GM12875 (cell line): ENCODE measurements around the gene CD81.
"Not testable (repeated sequence)": the region's sequence is repeated elsewhere in the genome, so short reads cannot be mapped to it uniquely, and the experiment has no call there.

Source experiments
- H3K4me3 ChIP-seq: one replicate; pipeline ENCODE4 v1.5.1; 2011; ENCODE audit warnings: low read depth, low read length, control low read depth
- TF ChIP-seq, protein P1 (sequence below): IDR thresholded peaks from 2 replicates; pipeline ENCODE4 v1.5.1; 2011; ENCODE audit warnings: low read depth, mild to moderate bottlenecking, control low read depth, inconsistent platforms, low read length, moderate library complexity, borderline replicate concordance; ENCODE audit not compliant: insufficient read depth

CD81 gene, protein sequence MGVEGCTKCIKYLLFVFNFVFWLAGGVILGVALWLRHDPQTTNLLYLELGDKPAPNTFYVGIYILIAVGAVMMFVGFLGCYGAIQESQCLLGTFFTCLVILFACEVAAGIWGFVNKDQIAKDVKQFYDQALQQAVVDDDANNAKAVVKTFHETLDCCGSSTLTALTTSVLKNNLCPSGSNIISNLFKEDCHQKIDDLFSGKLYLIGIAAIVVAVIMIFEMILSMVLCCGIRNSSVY

DNA sequence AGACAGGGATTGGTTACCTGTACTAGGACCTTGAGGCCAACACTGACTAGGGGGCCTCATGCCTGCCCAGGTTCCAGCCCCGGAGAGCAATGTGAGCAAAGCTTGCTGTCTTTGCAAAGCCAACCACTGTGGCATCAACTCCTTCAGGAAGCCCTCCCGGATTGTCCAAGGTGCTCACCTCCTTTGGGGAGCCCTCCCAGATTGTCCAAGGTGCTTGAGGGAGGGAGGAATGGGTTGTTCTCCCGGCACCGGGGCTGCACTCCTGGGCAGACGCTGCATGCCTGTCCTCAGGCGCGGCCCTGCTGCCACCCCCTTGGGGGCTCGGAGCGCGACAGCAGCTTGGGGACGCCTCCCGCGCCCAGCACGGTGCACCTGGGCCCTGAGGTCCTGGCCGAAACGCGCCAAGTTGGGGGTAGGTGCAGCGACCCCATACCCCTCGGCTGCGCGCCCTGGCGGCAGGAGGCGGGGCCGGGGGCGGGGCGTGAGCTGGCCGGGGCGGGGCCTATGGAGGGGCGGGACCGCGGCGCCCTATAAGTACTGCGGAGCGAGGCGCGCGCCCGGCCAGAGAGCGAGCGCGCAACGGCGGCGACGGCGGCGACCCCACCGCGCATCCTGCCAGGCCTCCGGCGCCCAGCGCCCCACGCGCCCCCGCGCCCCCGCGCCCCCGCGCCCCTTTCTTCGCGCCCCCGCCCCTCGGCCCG, at the start of gene CD81:
Gene CD81 (plus strand): TSS at position 560 of the 701 bp plus-strand sequence. CDS start 240 bp downstream, outside the sequence.
- TF ChIP-seq, protein P1, sequence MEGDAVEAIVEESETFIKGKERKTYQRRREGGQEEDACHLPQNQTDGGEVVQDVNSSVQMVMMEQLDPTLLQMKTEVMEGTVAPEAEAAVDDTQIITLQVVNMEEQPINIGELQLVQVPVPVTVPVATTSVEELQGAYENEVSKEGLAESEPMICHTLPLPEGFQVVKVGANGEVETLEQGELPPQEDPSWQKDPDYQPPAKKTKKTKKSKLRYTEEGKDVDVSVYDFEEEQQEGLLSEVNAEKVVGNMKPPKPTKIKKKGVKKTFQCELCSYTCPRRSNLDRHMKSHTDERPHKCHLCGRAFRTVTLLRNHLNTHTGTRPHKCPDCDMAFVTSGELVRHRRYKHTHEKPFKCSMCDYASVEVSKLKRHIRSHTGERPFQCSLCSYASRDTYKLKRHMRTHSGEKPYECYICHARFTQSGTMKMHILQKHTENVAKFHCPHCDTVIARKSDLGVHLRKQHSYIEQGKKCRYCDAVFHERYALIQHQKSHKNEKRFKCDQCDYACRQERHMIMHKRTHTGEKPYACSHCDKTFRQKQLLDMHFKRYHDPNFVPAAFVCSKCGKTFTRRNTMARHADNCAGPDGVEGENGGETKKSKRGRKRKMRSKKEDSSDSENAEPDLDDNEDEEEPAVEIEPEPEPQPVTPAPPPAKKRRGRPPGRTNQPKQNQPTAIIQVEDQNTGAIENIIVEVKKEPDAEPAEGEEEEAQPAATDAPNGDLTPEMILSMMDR = 0 out of 2 replicates have a peak, but pooled peaks have one; percentile 5
- peak within 1 kb of the TSS; percentile 92 for H3K4me3 ChIP-seq

DNA sequence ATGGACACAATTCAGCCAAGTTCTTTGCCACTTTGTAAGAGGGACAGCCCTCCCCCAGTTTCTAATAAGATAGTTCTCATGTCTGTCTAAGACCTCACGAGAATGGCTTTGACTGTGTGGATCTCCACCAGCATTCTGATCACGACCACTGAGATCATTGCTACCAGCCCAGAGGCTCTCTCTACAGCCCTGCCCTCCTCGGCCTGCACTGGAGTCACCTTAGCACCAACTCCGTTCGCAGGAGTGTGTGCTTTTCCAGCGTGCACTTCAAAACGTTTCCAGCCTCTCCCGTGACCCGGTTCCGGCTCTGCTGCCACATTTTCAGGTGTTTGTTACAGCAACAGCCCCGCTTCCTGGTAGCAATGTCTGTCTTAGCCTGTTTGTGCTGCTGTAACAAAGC, 49.1 kb upstream of the CD81 start:
- TF ChIP-seq, protein P1 = no peak
- H3K4me3 ChIP-seq = no peak overlapping the region

DNA sequence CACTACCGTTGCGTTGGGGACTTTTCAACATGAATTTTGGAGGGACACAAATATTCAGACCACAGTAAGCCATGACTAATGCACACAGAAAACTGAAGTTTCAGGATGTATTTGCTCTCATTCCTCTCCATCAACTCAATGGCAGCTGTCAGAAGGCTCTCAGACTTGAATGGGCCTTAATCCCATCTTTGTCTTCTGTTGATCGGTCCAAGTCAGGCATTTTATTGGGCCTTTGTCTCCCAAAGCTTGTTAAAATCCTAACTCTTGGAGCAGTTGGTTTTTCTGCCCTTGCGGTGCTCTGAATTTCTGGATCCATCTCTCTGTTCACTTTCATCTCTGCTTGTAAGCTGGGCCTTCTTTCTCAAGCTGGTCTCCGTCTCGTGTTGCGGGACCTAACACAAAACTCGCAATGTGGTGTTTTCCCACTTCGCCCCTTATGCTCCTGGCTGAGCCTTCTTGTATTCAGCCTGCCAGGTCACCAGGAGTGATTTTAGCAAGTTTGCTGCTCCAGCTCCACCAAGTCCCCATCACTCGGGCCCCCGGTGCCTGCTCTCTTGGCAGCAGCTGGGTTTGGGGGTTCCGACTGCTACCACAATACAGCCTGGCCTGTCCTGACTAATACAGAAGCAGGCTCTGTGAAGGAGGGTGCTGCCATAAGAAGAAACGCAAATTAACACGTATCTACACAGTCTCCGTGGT, 48.3 kb upstream of the CD81 start:
- TF ChIP-seq, protein P1 = no peak
- H3K4me3 ChIP-seq = no peak overlapping the region

DNA sequence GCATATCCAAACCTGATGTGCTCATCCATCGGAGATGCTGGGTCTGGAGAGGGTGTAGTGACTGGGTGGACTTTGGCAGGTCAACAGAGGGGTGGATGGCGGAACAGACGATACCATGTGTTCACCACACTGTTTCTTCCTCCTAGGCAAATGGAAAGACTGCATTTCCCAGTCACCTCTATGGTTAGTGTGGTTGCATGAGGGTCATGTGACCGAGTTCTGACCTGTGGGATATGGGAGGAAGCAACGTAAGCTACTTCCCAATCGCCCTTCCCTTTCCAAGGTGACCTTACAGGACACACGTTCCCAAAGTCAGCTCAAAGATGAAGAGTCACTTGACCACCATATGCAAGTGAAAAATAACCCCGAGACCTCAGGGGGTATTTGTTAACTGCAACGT, 47.6 kb upstream of the CD81 start:
- no peak overlapping the region for H3K4me3 ChIP-seq
- TF ChIP-seq, protein P1 = no peak

DNA sequence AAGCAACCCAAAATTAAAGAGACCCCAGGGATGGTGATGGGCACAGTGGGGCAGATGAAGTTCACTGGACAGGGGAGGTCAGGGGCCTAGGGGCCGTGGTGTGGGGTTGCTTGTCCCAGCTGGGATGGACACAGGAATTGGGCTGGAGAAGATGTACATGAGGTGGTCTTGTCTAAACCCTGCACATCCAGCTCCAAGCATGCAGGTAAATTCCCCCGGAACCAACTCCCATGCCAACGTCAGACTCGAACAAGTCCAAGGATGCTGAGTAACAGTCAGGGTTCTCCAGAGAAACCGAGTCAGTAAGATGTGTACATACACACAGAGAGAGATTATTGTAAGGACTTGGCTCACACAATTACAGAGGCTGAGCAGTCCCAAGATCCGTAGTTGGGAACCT, 46.4 kb upstream of the CD81 start:
- TF ChIP-seq, protein P1 = no peak
- no peak overlapping the region for H3K4me3 ChIP-seq

DNA sequence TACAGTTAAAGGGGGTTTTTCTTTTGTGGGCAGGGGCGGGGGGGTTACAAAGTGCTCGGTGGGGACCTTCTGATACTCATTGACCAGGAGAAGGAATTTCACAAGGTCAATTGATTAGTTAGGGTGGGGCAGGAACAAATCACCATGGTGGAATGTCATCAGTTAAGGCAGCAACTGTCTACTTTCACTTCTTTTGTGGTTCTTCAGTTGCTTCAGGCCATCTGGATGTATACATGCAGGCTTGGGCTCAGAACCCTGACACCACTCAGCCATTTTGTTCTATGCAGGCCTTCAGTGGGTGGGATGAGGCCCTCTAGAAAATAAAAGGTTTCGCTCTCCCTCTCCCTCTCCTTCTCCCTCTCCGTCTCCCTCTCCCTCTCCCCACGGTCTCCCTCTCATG, 45.7 kb upstream of the CD81 start:
- TF ChIP-seq, protein P1 = no peak
- no peak overlapping the region for H3K4me3 ChIP-seq

DNA sequence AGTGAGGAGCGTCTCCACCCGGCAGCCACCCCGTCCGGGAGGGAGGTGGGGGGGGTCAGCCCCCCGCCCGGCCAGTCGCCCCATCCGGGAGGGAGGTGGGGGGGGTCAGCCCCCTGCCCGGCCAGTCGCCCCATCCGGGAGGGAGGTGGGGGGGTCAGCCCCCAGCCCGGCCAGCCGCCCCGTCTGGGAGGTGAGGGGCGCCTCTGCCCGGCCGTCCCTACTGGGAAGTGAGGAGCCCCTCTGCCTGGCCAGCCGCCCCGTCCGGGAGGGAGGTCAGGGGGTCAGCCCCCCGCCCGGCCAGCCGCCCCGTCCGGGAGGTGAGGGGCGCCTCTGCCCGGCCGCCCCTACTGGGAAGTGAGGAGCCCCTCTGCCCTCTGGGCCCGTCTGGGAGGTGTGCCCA, 44.5 kb upstream of the CD81 start:
- H3K4me3 ChIP-seq = not testable (repeated sequence)

DNA sequence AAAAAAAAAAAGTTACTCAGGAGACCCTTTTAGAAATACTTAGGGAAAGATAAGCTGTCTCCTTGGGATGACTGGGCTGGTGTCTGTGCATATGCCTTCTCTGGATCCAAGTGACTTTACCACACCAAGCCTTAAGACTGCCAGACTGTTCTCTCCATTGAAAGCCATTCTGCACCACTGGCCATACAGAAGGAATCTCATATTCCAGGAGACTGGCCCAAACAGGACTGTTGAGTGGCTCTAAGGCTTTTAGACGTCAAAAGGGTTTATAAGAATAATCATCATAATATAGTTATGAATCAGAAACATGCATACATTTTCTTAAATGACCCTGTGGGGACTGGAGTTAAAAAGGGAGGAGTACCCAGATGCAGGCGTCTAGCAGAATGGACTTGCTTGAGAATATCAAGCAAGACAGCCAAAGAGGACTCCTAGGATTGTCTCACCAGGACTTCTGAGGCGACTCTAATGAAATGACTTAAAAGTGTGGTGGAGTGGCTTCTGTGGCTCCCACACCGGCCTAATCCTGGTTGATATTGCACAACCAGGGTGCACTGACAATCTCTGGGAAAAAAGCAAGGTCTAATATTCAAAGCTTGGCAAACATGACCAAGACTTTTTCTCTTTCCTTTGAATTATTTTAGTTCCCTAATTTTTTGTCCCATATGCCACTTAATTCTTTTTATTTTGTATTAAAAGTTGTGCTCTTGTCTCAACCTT, 43.5 kb upstream of the CD81 start:
- H3K4me3 ChIP-seq = not testable (repeated sequence)

DNA sequence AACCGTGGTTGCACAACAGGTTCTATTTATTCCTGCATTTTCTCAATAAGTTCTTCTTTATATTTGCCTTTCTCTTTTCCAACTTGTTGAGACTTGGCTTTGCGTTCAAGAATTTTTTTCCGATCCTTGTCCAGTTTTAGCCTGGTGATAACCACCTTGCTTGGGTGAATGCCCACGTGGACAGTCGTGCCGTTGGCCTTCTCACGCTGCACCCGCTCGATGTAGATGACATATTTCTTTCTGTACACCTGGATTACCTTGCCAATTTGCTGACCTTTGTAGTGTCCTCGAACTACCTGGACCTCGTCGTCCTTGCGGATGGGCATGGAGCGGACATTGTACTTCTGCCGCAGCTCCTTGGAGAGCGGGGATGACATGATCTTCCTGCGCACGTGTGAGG, 41.8 kb upstream of the CD81 start:
- H3K4me3 ChIP-seq = not testable (repeated sequence)

DNA sequence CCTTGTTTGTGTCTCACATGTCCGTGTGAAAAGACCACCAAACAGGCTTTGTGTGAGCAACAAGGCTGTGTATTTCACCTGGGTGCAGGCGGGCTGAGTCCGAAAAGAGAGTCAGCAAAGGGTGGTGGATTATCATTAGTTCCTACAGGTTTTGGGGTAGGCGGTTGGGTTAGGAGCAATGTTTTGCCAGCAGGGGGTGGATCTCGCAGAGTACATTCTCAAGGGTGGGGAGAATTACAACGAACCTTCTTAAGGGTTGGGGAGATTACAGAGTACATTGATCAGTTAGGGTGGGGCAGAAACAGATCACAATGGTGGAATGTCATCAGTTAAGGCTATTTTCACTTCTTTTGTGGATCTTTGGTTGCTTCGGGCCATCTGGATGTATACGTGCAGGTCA, 38.4 kb upstream of the CD81 start:
- not testable (repeated sequence) for H3K4me3 ChIP-seq
